GM19193 (cell line): Measurements from ENCODE around the gene LIMS3.
"Not testable (repeated sequence)": the region's sequence is repeated elsewhere in the genome, so short reads cannot be mapped to it uniquely, and the experiment has no call there.

Source experiments
- POLR2A ChIP-seq: IDR thresholded peaks from 4 replicates; pipeline ENCODE4 v1.6.1; 2011; ENCODE audit not compliant: insufficient read depth, insufficient read length; ENCODE audit errors: extremely low read depth

LIMS3 gene

GRCh38 chr2:109898462-109899336, at the start of gene LIMS3:
Gene LIMS3 (plus strand): TSS chr2:109898688. CDS start chr2:109898729, 41 bp downstream.
- TF ChIP-seq POLR2A = not testable (repeated sequence)
